Stimulated activated CD4-positive, alpha-beta T cell treated with anti-CD3 and anti-CD28 coated beads, Interleukin-15, amount 100 ng/mL, for 24 hours (primary cell): ENCODE results near the gene COMMD8.
"Not testable (repeated sequence)": the region's sequence is repeated elsewhere in the genome, so short reads cannot be mapped to it uniquely, and the experiment has no call there.

Experiments
- DNase-seq: peaks from one replicate; pipeline ENCODE4 v3.0.0-alpha.2; 2020

The COMMD8 gene

DNA sequence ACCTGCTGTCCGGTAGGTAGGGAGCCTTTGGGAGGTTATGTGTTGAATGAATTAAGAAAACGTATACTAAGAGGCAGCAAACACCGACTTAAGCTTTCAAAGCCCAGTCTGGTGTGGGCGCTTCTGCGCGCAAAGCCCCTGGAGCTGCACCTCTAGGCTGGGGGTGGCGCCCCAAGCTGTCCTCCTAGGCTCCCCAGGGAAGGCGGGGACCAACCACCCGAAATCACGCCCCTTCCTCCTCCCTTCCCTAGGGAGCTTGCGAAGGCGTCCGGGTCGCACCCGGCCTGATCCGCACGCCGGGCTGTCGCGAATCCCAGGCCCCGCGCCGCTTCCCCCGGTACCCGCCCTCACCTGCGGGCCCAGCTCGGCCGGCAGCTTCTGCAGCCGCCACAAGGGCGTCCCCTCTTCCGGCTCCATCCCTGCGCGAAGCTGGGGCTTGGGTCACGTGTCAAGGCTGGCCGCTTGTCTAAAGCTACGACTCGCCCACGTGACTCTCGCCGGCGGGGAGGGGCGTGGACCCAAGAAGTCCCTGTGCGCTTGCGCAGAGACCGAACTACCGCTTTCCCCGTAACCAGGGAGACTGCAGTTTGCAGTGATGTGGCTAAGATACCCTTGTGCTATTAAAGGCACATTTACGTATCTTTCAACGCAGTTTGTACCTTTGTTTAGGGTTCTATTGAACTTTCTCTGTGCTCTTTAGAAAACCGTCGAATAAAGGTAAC lies at the start of gene COMMD8:
COMMD8 (minus strand) TSS at position 468 of the 722 bp plus-strand sequence; CDS start at position 417, 51 bp downstream.
- peak; percentile 98 for DNase-seq

DNA sequence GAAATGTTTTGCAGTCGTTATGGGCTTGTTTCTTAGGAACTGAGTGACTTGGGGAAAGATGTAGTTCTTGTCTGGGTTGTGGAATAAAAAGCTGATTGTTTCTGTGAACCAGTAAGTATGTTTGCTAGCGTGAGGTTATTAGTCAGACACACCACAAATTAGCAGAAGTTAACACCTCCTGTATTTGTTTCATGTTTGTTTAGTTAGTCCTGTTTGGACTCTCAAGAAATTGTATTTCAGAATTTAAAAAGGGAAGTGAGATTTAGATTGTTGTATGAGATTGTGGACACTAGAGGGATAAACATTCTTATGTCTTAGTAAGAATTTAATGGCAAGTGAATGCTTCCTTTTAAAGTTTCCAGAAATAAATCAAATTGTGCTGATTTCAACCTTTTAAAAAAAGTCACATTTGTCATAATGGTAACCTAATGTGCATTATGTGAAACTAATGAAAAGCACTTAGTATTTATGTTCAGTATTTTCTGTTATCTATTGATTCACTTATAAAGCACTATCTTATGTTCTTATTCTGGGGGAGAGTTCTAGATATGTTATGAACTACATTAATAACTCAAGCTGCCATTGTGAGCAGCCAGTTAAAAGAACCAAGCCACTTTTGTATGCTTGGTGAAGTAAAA lies 47.1 kb upstream of the COMMD8 start:
- DNase-seq = no peak

DNA sequence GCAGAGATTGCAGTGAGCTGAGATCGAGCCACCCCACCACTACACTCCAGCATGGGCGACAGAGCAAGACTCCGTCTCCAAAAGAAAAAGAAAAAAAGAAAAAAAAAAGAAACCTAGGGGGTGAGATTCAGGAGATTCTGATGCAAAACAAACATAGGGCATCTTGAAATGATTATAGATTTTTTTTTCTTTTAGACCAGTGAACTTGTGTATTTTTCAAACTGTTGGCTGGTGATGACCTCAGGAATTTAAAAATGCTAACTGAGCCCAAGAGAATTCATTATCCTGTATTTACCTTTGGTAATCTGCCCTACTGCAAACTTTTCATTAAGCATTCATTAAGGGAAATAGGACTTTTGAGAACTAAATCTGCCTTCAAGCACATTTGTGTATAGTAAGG lies 42.2 kb upstream of the COMMD8 start:
- DNase-seq = no peak

DNA sequence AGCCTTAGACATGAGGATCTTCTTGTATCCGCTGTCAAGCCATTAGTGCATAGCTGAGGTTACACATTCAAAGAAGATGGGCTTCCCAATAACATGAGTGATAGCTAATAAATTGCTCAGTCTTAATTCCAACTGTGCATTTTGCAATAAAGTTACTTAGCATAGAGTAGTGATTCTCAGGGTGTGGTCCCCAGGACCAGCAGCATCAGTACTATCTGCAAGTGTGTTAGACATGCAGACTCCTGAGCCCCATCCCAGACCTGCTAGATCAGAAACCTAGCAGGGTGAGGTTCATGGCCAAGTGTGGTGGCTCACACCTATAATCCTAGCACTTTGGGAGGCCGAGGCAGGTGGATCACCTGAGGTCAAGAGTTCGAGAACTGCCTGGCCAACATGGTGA lies 41.6 kb upstream of the COMMD8 start:
- DNase-seq = no peak

DNA sequence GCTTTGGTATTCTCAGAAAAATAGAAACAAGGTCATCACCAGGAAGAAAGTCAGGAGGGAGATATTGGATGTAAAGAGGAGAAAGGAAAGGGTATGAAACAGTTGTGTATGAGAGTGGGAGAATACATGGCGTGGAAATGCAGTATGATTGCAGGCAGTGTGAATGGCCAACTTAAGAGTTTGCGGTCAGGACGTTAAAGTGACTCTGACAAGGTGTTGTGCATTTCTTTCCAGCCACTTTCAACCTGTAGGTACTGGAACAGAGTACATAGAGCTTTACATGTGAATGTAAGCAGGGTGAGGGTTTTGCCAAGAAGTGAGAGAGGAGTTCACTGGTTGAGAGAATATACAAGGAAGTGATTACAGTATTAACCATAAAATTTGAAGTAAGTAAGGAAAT lies 37.3 kb upstream of the COMMD8 start:
- DNase-seq = no peak

DNA sequence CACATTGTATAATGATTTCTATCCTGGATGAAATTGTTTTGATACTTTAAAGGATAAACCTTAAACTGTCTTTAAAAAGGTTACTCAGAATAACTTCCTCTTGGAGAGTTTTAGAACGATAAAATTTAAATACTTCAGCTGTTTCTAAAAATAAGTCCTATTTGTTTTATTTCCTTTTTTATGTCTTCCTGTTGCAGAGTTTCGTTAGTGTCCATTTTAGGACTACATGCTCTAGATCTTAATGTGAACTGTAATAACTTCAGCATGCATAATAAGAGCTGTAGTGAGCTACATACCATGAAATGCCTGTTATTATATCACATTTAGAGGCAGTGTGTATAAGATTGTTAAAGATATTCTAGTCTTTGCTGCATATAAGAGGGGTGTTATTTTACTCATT lies 36.2 kb upstream of the COMMD8 start:
- no peak for DNase-seq

DNA sequence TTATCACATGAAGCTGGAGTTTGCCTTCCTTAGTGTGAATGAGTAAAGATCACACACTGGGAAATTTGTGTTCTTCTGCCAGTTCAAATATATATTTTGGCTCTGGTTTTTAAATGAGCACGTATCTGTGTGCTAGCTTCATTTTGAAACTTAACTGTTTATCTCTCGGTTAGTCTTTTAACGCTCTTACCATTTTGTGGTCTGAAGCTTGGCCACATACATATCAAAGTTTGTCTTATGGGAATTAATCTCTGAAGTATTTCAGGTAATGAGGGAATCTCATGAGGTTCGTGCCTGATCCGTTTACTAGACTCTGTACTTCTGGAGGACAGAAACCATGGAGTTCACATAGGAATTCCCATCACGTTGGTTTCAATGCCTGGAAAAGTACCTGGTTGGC lies 35.4 kb upstream of the COMMD8 start:
- DNase-seq = no peak

DNA sequence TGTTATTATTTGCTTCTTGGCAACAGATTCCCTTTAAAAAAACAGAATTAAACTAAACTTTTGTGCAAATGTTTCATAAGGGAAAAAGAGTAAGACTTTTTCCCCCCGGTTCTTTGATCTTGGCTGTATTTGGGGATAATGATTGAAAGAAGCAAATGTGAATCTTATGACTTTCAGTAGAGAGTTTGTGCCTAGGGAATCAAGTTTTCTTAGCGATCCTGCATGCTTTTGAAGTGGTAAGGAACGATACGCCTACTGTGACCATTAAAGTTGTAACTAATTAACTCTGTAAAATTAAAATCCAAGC lies 30.6 kb upstream of the COMMD8 start:
- DNase-seq = no peak

DNA sequence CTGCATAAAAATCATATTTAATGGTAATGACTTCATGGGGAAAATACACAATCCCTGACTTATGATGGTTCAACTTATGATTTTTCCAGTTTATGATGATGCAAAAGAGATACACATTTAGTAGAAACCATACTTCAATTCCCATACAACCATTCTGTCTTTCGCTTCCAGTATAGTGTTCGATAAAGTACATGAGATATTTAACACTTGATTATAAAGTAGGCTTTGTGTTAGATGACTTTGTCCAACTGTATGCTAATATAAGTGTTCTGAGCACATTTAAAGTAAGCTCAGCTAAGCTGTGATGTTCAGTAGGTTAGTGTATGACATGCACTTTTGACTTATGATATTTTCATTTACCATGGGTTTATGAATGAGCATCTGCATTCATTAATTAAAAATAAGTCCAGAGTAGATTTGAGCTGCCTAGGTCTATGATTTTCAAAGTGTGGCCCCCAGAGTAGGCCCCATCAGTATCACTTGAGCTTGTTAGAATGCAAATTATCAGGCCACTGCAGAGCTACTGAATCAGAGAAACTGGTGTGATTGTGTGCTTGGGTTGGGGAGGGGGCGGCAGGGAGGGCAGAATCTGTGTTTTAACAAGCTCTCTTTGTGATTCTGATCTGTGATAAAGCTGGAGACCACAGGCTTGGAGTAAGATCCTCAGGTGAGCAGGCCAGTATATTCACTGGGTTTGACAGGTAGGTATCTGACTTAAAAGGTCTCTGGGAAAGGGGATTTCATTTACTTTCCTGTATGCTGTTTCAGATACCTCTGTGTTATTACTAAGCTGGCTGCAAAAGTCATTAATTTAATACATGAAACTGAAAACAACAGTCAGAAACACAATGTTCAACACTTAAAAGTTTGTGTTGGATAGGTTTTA lies 30.0 kb upstream of the COMMD8 start:
- no peak for DNase-seq

DNA sequence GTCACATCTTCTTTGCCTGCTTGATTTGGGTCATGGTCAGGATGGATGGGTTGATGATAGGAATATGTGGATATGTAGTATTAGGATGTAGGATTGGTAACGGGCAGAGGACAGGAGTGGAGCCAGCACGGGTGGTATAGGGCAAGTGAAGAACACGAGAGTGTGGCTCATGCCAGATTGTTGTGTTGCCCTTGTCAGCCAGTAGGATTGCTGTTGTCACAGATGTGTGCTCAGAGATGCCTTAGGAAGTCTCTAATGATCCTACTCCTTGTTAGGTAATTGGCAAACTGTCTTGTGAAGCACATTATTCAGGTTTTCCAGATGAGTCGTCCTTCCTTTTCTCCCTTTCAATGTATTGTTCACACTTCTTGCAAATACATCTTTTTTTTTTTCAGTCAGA lies 27.0 kb upstream of the COMMD8 start:
- DNase-seq = peak; percentile 16

DNA sequence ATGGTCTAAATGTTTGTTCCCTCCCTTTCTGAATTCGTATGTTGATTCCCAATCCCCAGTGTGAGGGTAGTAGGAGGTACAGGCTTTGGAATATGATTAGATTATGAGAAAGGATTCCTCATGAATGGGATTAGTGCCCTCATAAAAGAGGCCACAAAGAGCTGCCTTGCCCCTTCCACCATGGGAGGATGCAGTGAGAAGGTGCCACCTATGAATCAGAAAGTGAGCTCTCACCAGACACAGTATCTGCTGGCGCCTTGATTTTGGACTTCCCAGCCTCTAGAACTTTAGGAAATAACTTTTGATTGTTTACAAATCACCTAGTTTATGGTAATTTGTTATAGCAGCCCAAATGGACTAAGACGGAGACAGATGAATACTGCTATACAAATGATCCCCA lies 25.2 kb upstream of the COMMD8 start:
- DNase-seq = no peak

DNA sequence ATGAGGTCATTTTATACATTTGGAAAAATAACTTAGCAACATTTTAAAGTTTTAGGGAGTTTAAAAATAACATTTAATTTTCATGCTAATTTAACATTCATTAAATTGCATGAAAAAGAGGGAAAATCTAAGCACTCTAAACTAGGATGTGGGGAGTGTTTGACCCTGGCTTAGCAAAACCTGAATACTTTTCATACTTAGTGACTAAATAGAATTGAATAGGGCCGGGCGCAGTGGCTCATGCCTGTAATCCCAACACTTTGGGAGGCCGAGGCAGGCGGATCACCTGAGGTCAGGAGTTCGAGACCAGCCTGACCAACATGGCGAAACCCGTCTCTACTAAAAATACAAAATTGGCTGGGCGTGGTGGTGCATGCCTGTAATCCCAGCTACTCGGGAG lies 23.2 kb upstream of the COMMD8 start:
- not testable (repeated sequence) for DNase-seq

DNA sequence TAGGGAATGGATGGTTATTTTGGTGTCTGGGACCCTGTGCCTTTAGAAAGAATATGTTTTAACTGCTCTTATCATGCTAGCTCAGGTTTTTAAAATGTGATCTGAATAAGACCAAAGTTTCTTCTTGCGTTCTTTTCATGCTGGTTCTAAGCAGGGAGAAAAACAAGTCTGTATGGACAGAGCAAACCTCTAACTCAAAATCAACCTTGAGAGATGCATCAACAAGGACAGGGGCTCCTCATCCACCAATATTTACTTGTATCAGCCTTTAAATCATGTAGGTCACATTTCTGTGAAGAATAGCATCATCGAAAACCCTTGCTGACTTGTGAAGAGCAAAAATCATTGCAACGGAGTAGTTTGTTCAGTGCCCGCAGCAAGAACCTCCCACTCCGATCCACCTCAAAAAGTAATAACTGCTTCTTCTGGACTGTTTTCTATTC lies 22.8 kb upstream of the COMMD8 start:
- DNase-seq = no peak

DNA sequence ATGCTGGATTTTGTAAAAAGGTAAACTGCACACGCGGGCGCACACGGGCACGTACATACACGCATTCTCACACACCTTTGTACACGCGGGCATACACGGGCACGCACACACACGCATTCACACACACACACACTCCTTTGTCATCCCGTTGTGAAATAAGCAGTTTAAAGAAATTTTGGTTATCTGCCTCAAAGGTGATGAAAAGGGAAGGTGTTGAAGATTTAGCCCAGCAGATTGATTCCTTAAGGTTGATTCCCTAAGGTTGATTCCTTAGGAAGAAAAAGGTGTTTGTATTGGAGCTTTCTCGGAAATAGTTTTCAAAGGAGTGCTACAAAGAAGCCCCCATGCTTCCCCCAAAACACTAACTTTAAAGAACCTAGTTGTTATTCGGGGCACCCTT lies 22.3 kb upstream of the COMMD8 start:
- DNase-seq = no peak

DNA sequence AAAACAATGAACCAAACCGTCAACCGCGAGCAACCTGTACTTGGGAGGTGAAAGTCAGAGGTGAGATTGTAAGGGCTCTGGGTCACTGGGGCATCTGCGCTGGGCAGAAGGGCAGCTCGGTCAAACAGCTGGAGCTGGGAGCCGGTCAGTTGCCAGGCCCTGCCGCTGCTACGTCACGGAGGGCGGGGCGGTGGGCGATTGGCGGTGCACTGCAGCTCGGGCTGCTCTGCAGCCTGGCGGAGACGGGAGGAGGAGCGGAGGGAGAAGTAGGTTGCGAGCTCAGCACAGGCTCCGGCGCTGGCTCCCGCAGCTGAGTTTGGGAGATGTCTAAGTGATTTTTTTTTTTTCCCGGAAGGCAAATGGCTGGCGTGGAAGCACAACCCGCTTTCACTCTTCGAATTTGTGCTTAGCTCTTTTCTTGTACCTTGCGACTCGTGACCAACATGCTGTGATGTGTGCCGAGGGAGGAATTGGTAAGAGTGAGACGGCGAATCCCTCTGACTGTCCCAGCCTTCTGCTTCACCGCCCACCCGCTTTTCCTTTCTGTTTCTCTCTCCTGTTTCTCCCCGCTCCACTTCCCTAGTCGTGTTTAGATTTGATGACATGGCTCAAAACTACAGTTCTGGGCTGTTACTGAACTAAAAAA lies 21.7 kb upstream of the COMMD8 start, which contains the start of gene ATP10D:
ATP10D (plus strand) TSS at position 229 of the 646 bp plus-strand sequence. CDS start 27,266 bp downstream, outside the sequence.
- peak; percentile 87 for DNase-seq

DNA sequence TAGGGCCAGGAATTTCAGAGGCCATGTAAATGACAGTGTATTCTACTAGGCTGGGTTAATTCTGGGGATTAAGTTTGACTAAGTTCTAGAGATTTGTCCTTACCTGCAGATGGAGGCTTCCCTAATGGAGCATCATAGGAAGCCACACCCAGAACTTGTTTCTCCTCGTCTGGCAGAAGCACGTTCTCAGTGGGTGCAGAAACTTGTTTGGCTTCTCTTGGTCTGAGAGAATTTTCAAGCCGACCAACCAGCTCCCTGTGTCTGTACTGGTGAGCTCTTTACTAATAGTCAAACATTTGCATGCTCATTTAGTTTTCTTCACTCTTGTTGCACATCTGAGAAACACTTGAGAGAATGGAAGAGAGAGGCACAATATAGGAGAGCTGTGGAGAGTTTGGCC lies 20.7 kb upstream of the COMMD8 start:
- no peak for DNase-seq

DNA sequence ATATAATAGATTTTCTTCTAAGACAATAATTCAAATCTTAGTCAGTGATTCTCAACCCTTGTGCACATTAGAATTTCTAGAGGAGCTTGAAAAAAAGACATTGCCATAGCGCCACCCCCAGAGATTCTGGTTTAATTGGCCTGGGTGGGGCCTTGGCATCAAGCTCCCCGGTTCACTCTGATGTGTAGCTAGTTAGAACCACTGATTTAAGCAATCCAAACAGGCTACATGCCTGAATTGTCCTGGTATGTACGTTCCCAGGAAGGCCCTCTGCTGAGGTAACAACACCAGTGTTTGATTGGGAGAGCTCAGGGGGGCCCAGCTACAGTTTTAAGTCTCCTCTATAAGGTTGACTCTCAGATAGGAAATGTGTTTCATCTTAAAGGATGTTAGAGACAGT lies 20.2 kb upstream of the COMMD8 start:
- DNase-seq = no peak

DNA sequence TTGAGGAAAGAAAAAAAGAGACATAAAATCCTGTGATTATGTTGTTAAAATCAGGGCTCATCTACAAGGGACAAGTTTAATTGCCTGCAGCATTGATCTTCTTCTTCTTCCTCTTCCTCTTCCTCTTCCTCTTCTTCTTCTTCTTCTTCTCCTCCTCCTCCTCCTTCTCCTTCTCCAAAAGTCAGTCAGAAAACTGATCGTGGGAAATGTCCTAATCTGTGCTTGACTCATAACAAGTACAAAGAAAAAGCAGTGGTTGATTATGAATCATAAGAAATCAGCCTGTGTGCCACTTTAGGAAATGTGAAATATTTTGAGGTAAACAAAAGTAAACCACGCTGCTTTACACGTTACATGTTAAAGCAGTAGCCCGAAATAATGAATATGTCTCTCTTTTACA lies 18.8 kb upstream of the COMMD8 start:
- no peak for DNase-seq

DNA sequence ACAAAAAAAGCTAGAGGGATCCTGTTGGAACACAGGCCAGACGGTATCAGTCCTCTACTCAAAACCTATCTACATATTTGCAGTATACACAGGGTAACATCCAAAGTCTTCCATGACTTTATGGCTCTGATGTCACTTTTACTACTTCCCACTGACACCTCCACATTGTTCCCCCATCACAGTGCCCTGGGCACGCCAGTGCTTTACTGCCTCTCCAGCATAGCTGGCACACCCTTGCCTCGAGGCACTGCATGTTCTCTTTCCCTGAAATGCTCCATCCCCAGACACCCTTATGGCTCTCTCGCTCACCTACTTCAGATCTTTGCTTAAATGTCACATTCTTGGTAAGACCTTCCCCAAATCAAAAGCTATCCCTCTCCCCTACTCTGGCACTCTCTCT lies 15.3 kb upstream of the COMMD8 start:
- DNase-seq = no peak

DNA sequence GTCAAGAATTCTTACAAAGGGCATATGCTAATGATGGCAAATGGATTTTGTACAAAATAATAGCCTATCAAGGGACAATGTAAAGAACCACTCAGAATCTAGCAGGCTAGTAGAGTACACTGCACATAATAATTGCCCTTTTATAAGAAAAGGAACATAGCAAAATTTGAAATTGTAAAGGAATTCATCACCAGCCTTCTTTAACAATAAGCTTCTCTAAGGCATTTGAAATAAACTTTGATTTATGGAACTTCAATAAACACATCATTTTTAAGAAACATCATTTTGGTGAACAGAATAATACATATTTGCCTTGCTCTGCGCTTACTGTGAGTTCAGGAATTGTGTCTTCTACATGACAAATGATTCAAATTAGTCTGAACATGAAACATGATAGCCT lies 11.9 kb upstream of the COMMD8 start:
- no peak for DNase-seq

DNA sequence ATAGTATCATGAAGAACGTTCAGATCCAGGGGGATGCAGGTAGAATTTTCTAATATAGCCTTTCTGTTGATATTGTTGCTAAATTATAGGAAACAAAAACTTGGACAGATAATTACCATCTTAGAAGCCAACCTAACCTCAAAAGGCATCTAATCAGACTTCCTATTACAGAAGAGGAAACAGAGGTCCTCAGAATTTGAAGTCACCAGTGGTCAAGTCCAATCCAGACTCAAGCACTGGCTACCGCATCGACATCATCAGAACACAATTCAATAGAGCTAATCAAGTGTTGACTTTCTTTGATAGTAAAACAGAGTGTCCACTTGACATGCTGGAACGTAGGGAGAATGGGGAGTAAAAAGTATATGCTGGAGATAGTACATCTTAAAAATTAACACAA lies 11.3 kb upstream of the COMMD8 start:
- DNase-seq = no peak

DNA sequence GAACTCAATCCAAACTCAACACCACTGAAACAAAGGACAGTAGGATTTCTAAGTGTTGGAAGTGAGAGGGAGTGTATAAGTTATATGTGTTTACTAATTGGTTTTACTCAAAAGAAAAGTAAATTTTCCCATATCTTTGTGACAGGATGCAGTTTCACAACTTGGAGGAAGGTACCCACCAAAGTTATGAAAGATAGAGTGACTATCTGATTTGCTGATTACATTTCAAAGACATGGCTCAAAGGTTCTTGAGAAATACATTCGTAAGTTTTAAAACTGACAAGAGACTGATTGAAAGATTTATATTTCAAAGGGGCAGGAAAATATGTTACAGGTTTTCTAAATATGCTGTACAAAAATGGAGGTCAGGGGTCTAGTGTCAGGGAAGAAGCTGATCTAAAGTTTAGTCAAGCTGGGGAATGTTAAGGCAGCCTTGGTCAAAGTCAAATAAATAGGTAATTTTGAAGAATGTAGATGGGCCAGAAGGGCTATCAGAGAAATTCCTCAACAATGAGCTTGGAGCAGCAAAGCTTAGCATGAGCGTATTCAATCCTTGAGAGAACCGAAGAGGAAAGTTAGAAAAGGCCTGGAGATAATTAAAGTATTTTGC lies 9.7 kb upstream of the COMMD8 start:
- DNase-seq = no peak

DNA sequence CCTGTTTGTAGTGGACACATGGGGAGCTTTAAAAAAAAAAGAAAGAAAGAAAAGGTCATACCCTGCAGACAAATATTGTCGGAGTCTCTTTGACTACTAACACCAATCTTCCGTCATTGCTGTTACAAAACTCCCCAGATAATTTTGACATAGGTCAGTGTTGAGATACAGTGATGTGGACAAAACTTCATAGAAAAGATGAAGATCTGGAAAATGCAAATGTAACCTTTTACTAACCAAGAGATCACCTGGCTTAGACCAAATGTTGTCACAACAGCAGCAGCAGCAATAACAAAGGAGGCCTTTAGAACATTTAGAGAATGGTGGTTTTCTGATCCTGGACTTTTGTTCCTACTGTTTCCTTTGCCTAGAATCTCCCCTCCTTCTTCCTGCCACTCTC lies 8.1 kb upstream of the COMMD8 start:
- DNase-seq = no peak
